ENCODE results near the gene NRXN3. TPM values are rescaled to one million over a fixed set of nuclear protein-coding genes. Genes with fewer than 3 reads are reported as not detected.

The NRXN3 gene
- total RNA-seq, 3 donors from 2014 or later: 2.1 to 27.3 (median 2.6) TPM

- ATAC-seq: no peak
- Histone ChIP-seq H3K9me3 (no peaks in the 10 kb centered on the region), H3K4me1 (ENCODE audit: low read depth) (no peaks in the 10 kb centered on the region), H3K4me3 (no peak overlapping the region), H3K36me3 (ENCODE audit: low read depth) (no peaks in the 10 kb centered on the region)
- intact Hi-C loops (cut with DNase I, micrococcal nuclease): no loop called here
- no peak for DNase-seq
- TF ChIP-seq CTCF (IDR thresholded peaks at IDR 0.05): no peak
These were observed 192.8 kb downstream of the NRXN3 start for GRCh38 chr14:78363008-78363407.

- intact Hi-C loops (cut with DNase I, micrococcal nuclease): no loop called here
- Histone ChIP-seq H3K36me3 (ENCODE audit: low read depth) (no peaks in the 10 kb centered on the region), H3K9me3 (no peaks in the 10 kb centered on the region), H3K4me1 (ENCODE audit: low read depth) (no peaks in the 10 kb centered on the region), H3K4me3 (no peak overlapping the region)
- DNase-seq (no peak), ATAC-seq (no peak)
- TF ChIP-seq CTCF (IDR thresholded peaks at IDR 0.05): no peak
These were observed 197.2 kb downstream of the NRXN3 start for GRCh38 chr14:78367355-78367754.

- Histone ChIP-seq H3K36me3 (ENCODE audit: low read depth) (no peaks in the 10 kb centered on the region), H3K4me3 (no peak overlapping the region), H3K4me1 (ENCODE audit: low read depth) (no peaks in the 10 kb centered on the region), H3K9me3 (no peaks in the 10 kb centered on the region)
- TF ChIP-seq CTCF (IDR thresholded peaks at IDR 0.05): no peak
- ATAC-seq (no peak), DNase-seq (no peak)
- intact Hi-C loops (cut with DNase I, micrococcal nuclease): no loop called here
These were observed 212.9 kb downstream of the NRXN3 start for GRCh38 chr14:78383060-78383459.

- Histone ChIP-seq H3K36me3 (ENCODE audit: low read depth) (no peaks in the 10 kb centered on the region), H3K9me3 (no peaks in the 10 kb centered on the region), H3K4me3 (no peak overlapping the region), H3K4me1 (ENCODE audit: low read depth) (no peaks in the 10 kb centered on the region)
- DNase-seq: no peak
- no peak for ATAC-seq
- no peak for TF ChIP-seq CTCF (IDR thresholded peaks at IDR 0.05)
- intact Hi-C loops (cut with DNase I, micrococcal nuclease): no loop called here
These were observed 228.0 kb downstream of the NRXN3 start for GRCh38 chr14:78398216-78398615.

GRCh38 chr14:78399316-78399889 lies 229.2 kb downstream of the NRXN3 start:
- no peaks in the 10 kb centered on the region for H3K4me1 ChIP-seq (ENCODE audit: low read depth)
- TF ChIP-seq CTCF (IDR thresholded peaks at IDR 0.05): no peak
- no peaks in the 10 kb centered on the region for H3K9me3 ChIP-seq
- H3K36me3 ChIP-seq (ENCODE audit: low read depth): no peaks in the 10 kb centered on the region
- DNase-seq: peak in 1 of 3 donors; percentile 40
- no peak for ATAC-seq
- intact Hi-C loops (cut with DNase I, micrococcal nuclease): no loop called here
- H3K4me3 ChIP-seq: no peak overlapping the region

GRCh38 chr14:78401866-78402265 lies 231.7 kb downstream of the NRXN3 start:
- ATAC-seq: no peak
- intact Hi-C loops (cut with DNase I, micrococcal nuclease): no loop called here

More at GRCh38 chr14:78401866-78402265, 231.7 kb downstream of the NRXN3 start:
- no peak for TF ChIP-seq CTCF (IDR thresholded peaks at IDR 0.05)
- Histone ChIP-seq H3K9me3 (no peaks in the 10 kb centered on the region), H3K36me3 (ENCODE audit: low read depth) (no peaks in the 10 kb centered on the region), H3K4me3 (no peak overlapping the region), H3K4me1 (ENCODE audit: low read depth) (no peaks in the 10 kb centered on the region)
- no peak for DNase-seq
